ENCODE results near the gene TMEM243. TPM values are rescaled to one million over a fixed set of nuclear protein-coding genes. Genes with fewer than 3 reads are reported as not detected.
"Not testable (repeated sequence)": the region's sequence is repeated elsewhere in the genome, so short reads cannot be mapped to it uniquely, and the experiment has no call there.

Gene TMEM243
- total RNA-seq, 6 donors from 2014 or later = 75.9 to 178 (median 99.1) TPM

DNA sequence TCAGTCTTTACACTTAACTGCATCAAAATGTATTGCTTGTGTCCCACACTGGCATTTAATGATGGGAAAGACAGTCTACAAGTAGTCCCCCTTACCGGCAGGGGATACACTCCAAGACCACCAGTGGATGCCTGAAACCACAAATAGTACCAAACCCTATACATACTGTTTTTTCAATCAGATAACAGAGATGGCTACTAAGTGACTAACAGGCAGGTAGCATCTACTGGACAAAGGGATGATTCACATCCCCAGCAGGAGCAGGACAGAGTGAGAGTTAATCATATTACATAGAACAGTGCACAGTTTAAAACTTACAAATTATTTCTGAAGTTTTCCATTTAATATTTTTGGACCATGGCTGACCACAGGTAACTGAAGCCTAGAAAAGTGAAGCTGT is 13.2 kb downstream of the TMEM243 start:
- Histone ChIP-seq H3K4me3 (no peak overlapping the region), H3K27me3 (no peaks in the 10 kb centered on the region), H3K27ac (no peak overlapping the region), H3K9me3 (peaks cover 8 to 18% (median 16%) of the 10 kb centered on the region in 4 donors), H3K4me1 (peaks cover 5 to 31% (median 12%) of the 10 kb centered on the region in 4 donors), H3K36me3 (peaks cover 0 to 5% (median 1%) of the 10 kb centered on the region in 4 donors)
- no peak for TF ChIP-seq POLR2A (IDR thresholded peaks at IDR 0.05)
- TF ChIP-seq EP300 (IDR thresholded peaks at IDR 0.05) = no peak
- TF ChIP-seq, protein P1, sequence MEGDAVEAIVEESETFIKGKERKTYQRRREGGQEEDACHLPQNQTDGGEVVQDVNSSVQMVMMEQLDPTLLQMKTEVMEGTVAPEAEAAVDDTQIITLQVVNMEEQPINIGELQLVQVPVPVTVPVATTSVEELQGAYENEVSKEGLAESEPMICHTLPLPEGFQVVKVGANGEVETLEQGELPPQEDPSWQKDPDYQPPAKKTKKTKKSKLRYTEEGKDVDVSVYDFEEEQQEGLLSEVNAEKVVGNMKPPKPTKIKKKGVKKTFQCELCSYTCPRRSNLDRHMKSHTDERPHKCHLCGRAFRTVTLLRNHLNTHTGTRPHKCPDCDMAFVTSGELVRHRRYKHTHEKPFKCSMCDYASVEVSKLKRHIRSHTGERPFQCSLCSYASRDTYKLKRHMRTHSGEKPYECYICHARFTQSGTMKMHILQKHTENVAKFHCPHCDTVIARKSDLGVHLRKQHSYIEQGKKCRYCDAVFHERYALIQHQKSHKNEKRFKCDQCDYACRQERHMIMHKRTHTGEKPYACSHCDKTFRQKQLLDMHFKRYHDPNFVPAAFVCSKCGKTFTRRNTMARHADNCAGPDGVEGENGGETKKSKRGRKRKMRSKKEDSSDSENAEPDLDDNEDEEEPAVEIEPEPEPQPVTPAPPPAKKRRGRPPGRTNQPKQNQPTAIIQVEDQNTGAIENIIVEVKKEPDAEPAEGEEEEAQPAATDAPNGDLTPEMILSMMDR (IDR thresholded peaks at IDR 0.05) = no peak
- no peak for TF ChIP-seq POLR2AphosphoS5 (IDR thresholded peaks at IDR 0.05)
- DNase-seq = no peak
- ATAC-seq (ENCODE audit: low FRiP score in 2 of 2) = no peak
- WGBS, 2 donors = 87 to 96% methylated on average over 1 of the region's 1 CpG

- not testable (repeated sequence) for H3K27me3 ChIP-seq; ATAC-seq (ENCODE audit: low FRiP score in 2 of 2); DNase-seq; H3K4me3 ChIP-seq; H3K27ac ChIP-seq; H3K36me3 ChIP-seq
- peaks cover 8 to 18% (median 16%) of the 10 kb centered on the region in 4 donors for H3K9me3 ChIP-seq
- peaks cover under 1 to 31% (median 11%) of the 10 kb centered on the region in 4 donors for H3K4me1 ChIP-seq
- WGBS, 2 donors = 99% methylated on average over 3 of the region's 3 CpGs
These were observed 13.8 kb downstream of the TMEM243 start for GRCh38 chr7:87205701-87206100.

GRCh38 chr7:87204933-87205332 is 14.6 kb downstream of the TMEM243 start:
- TF ChIP-seq POLR2A (IDR thresholded peaks at IDR 0.05) (no peak), EP300 (IDR thresholded peaks at IDR 0.05) (no peak), POLR2AphosphoS5 (IDR thresholded peaks at IDR 0.05) (no peak)
- TF ChIP-seq, protein P1 (IDR thresholded peaks at IDR 0.05) = no peak
- 83% methylated on average over 3 of the region's 3 CpGs; no CpG with 5 or more reads in 1 of the 2 donors for WGBS, 2 donors
- Histone ChIP-seq H3K4me1 (peaks cover 6 to 31% (median 14%) of the 10 kb centered on the region in 4 donors), H3K27me3 (no peaks in the 10 kb centered on the region), H3K4me3 (no peak overlapping the region), H3K9me3 (peaks cover 8 to 18% (median 16%) of the 10 kb centered on the region in 4 donors), H3K27ac (no peak overlapping the region), H3K36me3 (peaks cover 0 to 5% (median 0%) of the 10 kb centered on the region in 4 donors)
- no peak for ATAC-seq (ENCODE audit: low FRiP score in 2 of 2)
- DNase-seq = no peak

- H3K27me3 ChIP-seq; DNase-seq; ATAC-seq (ENCODE audit: low FRiP score in 2 of 2); H3K36me3 ChIP-seq; H3K27ac ChIP-seq; H3K4me3 ChIP-seq: not testable (repeated sequence)
- Histone ChIP-seq H3K4me1 (peaks cover 6 to 34% (median 19%) of the 10 kb centered on the region in 4 donors), H3K9me3 (peaks cover 8 to 18% (median 16%) of the 10 kb centered on the region in 4 donors)
- 88 to 89% methylated on average over 4 of the region's 4 CpGs for WGBS, 2 donors
These were observed 15.6 kb downstream of the TMEM243 start for GRCh38 chr7:87203929-87204328.

DNA sequence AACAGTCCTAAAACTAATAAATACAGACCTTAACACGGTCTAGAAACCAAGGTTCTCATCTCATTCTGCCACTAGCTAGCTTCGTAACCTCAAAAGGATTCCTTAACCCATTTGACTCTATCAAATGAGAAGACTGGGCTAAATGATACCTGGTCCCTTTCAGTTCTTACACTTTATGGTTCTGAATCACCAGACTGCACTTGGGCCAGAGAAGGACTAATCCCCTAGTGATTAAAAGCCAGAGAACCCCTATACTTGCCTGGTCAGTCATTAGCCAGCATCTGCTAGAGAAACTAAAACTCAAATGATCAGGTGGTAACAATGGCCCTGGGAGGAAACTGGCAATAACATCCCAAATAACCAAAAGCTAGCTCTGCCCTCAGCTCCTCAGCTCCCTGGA is 16.8 kb downstream of the TMEM243 start:
- WGBS, 2 donors = 91 to 98% methylated on average over 2 of the region's 2 CpGs
- Histone ChIP-seq H3K27me3 (no peaks in the 10 kb centered on the region), H3K4me1 (peaks cover 12 to 38% (median 22%) of the 10 kb centered on the region in 4 donors), H3K4me3 (no peak overlapping the region), H3K9me3 (peaks cover 8 to 18% (median 16%) of the 10 kb centered on the region in 4 donors), H3K36me3 (peaks cover 0 to 9% (median 0%) of the 10 kb centered on the region in 4 donors), H3K27ac (peak overlapping the region in 2 of 4 donors; percentile 12 to 24)
- TF ChIP-seq, protein P1 (IDR thresholded peaks at IDR 0.05) = no peak
- TF ChIP-seq POLR2A (IDR thresholded peaks at IDR 0.05) (no peak), POLR2AphosphoS5 (IDR thresholded peaks at IDR 0.05) (no peak), EP300 (IDR thresholded peaks at IDR 0.05) (no peak)
- no peak for ATAC-seq (ENCODE audit: low FRiP score in 2 of 2)
- no peak for DNase-seq

- no peak for ATAC-seq (ENCODE audit: low FRiP score in 2 of 2)
- WGBS, 2 donors = 91 to 93% methylated on average over 1 of the region's 1 CpG
These were observed 17.3 kb downstream of the TMEM243 start for GRCh38 chr7:87202208-87202607.

More at GRCh38 chr7:87202208-87202607, 17.3 kb downstream of the TMEM243 start:
- Histone ChIP-seq H3K4me1 (peaks cover 12 to 38% (median 22%) of the 10 kb centered on the region in 4 donors), H3K36me3 (peaks cover 0 to 14% (median 1%) of the 10 kb centered on the region in 4 donors), H3K4me3 (no peak overlapping the region), H3K27me3 (no peaks in the 10 kb centered on the region), H3K27ac (peak overlapping the region in 1 of 4 donors; percentile 54), H3K9me3 (peaks cover 8 to 18% (median 16%) of the 10 kb centered on the region in 4 donors)
- DNase-seq = no peak
- TF ChIP-seq POLR2A (IDR thresholded peaks at IDR 0.05) (no peak), EP300 (IDR thresholded peaks at IDR 0.05) (no peak), POLR2AphosphoS5 (IDR thresholded peaks at IDR 0.05) (no peak)
- TF ChIP-seq, protein P1 (IDR thresholded peaks at IDR 0.05) = no peak

Data from upper lobe of left lung (tissue), 6 donors.